NCI-H446 treated with DMSO at 0.1 percent for 48 hours (cell line): Measurements from ENCODE around the gene NCBP2.

Experiments used
- DNase-seq: peaks from one replicate; lab custom pipeline; 2025; lab: John Stamatoyannopoulos, UW

Gene NCBP2

DNA sequence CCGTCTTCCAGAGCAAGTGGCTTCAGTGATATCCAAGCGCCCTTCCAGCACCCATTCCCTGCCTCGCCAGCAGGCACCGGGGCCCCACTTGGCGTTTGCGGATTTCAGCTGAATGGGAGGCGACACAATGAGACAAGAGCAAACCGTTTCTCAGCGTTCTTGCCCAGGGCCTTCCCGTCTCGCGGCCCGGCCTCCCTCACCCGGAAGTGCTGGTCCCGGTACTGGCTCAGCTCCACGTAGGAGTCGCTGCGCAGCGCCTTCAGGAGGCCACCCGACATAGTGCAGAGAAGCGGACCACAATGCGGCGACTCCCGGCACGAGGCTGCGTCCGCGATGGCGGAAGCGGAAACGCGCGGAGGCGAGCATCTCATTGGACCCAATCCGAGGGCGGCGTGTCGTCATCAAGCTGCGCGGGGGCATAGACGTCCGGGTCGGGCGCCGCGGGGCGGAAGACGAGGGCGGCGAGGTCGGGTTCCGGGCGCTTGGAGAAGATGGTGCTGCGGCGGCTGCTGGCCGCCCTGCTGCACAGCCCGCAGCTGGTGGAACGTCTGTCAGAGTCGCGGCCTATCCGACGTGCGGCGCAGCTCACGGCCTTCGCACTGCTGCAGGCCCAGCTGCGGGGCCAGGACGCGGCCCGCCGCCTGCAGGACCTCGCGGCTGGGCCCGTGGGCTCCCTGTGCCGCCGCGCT is at the start of gene NCBP2:
Gene NCBP2 (minus strand): TSS at position 303 of the 689 bp plus-strand sequence. CDS start 25 bp downstream, at position 278.
- DNase-seq: peak; percentile 96

DNA sequence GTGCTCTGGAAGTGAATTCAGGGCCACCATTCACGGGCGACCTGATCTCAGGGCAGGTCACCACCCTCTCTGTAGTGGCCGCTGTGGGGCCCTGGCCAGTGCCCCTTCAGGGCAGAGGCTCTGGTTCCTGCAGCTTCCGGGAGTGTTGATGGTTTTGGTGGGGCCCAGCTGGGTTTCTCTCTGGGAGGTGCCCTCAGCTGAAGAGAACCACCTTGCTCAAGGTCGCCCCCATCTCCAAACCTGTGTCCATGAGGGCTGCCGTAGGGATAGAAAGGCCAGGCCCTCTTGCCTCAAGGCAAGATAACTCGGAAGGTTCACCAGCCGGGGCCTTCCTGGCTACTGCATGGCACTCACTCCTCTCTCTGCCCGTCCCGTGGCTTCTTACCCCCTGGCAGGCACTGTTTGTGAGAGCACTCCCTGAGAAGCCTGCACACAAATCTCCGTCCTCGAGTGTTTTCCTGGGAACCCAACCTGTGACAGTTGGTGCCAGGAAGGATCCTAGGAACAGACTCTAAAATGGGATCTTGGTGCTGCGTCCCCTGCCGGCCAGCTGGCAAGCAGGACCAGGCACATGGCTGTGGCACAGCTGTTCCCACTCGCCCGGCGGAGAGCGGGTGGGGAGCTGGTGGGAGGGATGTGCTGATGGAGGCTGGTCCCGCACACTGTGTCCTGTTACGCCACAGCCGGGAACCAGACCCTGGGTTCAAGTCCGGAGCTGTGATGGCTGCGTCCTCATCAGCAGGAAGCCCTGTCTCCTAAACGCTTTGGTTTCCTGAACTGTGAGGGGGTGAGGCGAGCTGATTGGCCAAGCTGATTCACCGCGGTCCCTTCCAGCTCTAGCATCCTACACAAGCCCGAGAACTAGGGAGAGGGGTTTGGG is 49.5 kb upstream of the NCBP2 start:
- DNase-seq: no peak

DNA sequence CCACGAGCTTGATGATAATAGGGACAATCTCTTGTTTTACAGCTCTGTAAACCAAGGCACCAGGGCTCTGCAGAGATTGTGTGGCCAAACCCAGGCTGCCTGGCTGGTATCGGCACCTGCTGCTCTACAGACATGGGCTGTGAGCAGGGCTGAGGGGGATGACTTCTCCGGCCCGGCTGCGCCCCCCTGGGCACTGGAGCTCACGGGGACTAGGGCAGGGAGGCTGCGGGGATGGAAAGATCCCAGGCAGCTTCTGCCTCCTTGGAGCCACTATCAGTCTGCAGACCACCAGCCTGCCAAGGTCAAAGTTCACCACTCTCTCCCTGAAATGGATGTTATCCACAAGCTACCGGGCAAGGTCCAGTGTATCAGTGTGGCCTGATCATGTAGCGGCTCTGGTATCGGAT is 48.3 kb upstream of the NCBP2 start:
- no peak for DNase-seq

DNA sequence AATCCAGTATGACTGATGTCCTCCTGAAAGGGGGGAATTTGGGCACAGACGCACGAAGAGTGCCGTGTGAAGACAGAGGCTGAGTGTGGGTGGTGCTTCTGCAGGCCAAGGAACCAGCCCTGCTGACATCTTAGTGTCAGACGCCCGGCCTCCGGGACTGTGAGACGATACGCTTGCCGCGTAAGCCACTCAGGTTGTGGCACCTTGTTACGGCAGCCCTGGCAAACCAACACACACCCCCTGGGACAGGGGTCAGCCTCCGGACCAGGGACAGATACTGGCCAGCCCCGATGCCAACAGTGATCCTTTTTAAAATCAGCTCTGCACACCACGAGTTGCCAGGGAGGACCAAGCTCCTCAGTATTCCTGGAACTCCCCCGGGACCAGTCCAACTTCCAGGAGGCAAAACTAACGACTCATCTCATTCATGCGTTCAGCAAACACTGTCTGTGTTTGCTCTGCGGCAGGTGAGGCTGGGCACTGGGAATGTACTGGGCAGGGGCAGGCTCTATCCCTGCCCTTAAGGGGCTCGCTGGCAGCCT is 47.5 kb upstream of the NCBP2 start:
- no peak for DNase-seq

DNA sequence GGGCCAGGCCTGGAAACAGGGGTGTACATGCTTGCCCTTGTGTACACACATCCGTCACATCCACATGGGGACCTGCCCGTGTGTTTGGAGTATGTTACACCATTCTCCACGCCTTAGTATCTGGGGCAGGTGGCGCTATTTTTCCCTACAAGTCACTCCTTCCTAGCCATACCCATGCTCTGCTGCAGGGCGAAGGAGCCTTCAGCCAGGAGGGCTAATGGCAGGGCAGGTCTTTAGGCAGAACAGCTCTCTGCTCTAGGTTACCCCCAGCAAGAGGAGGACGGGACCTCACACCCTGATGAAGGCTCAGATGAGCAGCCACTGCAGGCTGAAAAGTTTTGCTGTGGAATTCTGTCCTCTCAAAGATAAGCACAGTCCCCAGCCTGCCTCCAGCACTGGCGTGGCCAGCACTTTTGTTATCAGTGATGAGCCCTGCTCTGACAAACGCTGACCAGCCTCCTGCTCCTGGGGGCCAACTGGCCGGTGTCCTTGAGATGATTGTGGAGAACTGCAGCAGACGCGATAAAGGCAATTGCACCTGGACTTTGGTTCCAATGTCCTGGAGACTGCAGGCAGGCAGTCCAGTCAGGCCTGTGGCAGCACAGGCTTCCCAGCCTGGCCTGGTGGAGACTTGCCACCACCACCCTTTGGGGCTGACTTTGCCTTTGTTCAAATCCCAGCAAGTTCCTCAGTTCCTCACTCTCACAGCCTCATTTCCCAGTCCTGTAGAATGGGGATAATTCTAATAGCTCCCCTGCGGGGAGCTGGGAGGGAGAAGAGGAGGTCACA is 46.1 kb upstream of the NCBP2 start:
- no peak for DNase-seq

DNA sequence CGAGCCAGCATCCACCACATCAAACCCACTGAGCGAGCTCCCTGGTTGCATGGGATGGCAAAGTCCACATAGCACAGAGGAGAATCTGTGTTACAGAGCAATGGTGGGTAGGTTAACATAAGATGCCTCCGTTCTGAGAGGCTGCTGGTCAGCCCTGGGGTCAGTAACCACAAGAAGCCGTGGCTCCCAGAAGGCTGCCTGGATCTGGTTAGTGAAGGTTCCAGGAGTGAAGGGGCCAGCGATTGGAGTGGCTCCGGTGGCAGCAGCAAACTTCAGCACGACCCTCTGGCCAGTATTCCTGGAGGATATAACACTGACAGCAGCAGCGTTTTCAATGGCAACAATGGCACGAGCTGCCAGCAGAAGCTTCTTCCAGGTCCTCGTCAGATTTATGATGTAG is 44.7 kb upstream of the NCBP2 start:
- no peak for DNase-seq

DNA sequence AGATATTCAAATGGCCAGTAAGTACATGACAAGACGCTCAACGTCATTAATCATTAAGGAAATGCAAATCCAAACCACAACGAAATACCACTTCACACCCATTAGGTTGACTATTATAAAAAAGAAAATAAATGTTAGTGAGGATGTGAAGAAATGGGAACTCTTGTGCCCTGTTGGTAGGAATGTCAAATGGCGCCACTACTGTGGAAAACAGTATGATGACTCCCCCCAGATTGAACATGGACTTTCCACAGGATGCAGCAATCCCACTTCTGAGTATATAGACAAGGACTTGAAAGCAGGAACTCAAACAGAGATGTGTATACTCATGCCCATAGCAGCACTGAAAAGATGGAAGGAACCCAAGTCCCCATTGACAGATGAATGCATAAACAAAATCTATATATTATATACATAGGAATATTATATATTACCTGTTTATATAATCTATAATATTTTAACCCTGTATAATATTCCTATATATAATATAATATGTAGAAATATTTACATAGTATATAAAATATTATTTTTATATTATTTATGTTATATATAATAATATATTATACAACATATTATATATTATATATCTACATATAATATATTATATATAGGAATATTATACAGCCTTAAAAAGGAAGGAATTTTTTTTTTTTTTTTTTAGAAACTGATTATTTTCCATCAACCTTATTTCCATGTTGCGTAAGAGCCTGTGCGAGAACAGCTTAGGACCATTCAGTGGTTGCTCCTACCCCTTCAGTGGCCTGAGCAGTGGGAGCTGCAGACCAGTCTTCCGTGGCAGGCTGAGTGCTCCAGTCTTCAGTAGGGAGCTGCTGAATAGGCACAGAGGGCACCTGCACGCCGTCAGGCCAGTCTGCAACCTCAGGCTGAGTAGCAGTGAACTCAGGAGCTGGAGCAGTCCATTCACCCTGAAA is 43.9 kb upstream of the NCBP2 start:
- DNase-seq: no peak

DNA sequence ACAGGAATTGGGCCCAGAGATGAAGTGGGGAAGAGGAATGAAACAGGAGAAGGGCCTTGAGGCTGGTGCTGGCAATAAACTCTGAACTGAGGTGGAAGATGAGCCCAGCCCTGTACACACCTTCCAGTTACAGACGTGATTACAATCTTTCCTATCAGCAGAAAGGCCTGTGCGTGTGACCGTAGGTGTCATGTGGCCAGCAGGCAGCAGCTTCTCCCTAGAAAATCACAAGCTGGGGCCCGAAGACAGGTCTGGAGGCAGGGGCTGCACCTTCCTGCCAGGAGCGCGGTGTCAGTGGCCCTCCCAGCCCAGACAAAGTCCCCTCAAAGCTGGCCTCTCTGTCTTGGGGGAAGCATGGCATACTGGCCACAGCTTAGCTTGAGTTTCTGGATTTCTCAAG is 43.0 kb upstream of the NCBP2 start:
- DNase-seq: no peak

DNA sequence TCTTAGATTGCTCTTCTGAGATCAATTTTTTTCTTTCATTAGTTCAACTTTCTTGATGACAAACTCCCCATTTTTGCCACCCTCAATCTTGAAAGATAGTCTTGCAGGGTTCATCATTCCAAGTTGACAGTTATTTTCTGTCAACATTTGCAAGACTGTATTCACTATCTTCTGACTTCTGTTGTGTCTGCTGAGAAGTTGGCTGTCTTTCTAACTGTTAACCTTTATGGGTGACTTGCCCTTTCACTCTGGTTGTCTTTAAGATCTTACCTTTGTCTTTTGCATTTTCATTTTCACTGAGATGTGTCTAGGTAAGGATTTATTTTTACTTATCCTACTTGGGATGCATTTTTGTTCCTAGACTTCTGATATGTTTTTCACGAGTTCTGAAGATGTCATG is 40.9 kb upstream of the NCBP2 start:
- DNase-seq: no peak

DNA sequence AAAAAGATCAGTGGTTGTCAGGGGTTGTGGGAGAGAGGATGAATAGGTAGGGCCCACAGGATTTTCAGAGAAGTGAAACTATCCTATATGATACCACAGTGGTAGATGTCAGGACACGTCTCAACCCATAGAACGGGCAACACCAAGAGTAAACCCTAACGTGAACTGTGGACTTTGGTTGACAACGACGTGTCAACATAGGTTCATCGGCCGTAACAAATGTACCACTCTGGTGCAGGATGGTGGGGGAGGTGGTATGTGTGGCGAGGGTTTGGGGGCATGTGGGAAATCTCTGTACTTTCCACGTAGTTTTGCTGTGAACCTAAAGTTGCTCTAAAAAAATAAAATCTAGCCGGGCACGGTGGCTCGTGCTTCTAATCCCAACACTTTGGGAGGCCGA is 39.3 kb upstream of the NCBP2 start:
- no peak for DNase-seq

DNA sequence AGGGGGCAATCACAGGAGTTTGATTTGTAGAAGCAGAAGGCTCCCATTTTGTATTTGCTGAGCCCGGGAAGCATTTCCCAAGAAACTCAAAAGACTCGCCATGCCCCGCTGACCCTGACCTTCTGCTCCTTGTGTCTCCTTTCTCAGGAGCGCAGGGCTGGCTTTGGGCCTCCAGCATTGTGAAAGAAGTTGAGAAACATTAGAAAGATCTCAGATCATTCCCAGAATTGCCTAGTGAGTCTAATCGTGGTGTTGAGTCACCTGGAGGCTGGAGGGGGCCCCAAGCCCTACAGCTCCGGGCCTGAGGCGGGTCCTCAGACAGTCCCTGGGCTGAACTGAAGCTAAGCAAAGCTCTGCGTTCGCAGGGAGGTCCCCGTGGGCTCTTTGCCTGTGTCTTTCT is 37.2 kb upstream of the NCBP2 start:
- DNase-seq: no peak

DNA sequence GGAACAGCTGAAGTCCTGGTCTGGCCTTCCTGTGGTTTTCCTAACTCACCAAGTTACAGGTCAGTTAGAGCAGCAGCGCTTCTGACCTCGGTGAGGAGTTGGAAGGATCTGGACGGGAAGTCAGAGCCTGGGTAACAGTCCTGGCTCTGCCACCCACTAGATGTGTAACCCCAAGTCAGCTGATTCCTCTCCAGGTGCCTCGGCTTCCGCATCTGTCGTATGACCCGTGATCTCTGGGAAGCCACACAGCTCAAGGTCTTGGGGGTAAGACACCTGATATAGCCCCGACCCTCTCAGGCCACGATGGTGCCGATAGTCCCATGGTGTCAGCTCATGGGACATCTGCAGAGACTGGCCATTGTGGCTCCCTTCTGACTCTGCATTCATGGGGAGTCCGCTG is 34.6 kb upstream of the NCBP2 start:
- DNase-seq: no peak

DNA sequence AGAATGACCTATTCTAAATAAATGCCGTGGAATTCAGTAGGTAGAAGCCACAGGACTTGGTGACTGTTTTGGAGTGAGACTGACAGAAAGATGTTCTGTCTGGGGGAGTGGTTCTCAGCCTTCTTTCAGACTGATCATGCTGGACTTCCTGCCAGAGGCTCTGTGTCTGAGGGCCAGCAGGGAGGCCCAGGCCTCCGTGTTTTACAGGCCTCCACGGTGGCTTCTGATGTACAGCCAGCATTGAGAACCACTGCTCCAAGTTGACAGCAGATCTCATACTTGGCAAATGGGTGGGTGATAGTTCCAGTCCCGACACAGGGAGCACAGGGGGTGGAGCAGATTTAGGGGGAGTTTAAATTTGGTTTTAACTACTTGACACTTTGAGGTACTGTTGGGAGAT is 33.0 kb upstream of the NCBP2 start:
- no peak for DNase-seq

DNA sequence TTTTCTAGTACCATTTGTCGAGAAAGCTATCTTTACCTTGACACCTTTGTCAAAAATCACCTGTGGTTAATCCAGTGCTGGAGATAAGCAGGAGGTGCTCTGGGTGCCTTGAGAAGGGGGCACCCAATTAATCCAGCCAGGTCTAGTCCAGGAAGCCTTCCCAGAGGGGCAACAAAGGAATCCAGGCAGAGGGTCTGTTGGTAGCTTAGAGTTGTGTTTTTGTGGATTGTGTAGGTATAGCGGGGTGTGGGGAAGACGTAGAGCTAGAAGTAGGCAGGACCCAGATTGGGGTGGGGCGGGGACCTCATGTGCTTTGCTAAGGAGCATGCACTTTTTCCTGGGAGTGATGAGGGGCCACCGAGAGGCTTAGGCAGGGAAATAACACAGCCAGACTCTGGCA is 32.3 kb upstream of the NCBP2 start:
- no peak for DNase-seq

DNA sequence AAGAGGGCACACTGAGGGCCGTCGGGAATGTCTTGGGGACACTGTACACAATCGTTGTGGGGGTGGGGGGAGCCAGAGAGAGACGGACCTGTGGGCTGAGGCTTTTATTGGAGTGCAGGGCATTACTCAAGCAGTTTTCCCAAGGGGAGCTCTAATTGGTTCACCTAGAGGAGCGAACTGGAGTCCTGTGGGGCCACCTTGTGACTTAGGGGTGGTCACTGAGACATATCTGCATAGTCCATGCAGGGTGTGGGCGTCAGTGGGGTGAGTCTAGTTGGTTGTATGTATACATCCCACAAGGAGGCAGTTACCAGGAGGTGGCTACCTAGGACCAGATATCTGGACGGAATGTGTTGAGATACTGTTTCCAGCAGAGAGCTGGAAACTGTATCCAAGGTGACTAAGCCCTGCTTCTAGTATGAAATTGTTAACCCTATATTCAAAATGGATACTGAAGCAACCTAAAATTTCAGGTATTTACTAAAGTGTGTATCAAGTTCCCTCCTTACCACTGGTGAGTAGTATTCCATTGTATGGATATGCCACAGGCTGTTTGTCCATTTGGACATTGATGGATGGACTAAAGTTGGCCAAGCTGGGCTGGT is 28.9 kb upstream of the NCBP2 start:
- DNase-seq: no peak

DNA sequence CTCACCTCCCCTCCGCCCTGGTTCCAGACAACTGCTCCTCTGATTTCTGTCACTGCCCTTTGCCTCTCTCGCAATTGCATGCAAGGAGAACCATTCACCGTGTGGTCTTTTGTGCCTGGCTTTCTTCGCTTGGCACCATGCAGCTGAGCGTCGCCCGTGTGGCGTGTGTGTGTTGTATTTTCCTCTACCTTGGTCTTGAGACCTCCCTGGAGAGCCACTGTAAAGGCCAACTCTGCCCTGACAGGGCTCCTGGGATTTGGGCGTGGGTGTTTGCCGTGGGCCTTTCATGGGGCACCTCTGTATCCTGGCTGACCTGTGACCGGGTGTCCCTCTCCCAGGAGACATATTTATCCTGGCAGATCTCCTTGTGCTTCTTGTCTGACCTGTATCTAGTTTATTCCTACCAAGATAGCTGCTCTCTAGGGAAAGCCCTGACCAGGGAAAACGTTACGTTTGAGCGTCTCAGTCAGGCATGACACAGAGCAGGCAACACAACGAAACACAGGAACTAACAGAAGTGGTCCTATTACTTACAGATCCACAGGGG is 28.3 kb upstream of the NCBP2 start:
- DNase-seq: no peak

DNA sequence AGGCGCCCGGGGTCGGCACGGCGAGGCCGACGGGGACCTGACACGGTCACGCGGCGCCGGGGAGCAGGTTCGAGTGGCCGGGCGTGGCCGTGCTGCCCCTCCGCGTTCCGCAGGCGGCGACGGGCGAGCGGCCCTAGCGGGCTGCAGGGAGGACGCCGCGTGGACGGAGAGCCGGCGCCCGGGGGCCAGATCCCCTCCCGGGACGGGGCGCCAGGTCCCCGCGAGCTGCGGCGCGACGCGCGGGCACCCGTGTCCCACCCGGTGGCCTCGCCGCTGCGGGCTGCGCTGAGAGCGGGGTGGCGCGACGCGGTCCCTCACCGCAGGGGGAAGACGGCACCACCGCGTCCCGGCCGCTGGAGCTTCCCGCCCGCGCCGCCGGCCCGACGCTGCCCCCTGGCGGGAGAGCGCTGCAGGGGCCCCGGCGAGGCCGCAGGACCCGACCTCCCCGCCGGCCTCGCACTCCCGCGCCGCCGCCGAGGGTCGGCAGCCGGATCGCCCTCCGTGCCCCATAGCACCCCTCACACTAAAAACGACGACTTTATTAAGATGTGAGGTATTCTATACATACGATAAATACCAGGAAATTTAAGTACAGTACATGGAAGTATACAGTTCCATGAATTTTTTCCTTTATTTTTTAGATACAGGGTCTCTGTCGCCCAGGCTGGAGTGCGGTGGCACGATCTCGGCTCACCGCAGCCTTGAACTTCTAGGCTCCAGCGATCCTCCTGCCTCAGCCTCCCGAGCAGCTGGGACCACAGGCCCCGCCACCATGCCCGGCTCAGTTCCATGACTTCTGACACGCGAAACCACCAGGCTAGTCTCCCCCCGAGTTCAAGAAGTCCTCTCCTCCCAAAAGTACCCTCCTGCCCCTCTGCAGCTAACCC is 27.6 kb upstream of the NCBP2 start:
- DNase-seq: peak; percentile 24

DNA sequence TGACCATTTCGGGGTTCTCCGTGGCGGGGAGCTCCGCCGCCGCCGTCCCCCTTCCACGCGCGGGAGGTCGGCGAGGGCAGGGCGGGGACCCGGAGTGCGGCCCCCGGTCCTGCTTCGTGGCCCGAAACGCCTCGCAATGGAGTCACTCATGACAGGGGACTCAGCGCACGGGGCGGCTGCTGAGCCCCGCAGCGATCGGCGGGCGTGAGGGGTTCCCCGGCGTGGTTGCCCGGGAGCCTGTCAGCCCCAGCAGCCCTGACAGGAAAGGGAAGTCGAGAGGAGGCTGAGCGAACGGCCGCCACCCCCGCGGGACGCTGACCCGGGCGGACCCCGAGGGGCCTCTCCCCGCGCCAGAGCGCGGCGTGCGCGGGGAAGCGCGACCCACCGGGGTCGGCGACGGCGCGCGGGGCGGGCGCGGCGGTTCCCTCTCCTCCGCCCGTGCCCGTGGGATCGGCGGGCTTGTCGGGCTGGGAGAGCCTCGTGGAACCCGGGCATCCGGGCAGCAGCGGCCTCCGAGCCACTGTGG is 26.9 kb upstream of the NCBP2 start:
- DNase-seq: no peak
